Neuron (in vitro differentiated cells): ENCODE measurements around the gene FAM107B.

Experiments
- H2AFZ ChIP-seq: one replicate; pipeline ENCODE4 v1.6.1; 2013; ENCODE audit warnings: low read depth, mild to moderate bottlenecking, inconsistent platforms, low read length, moderate library complexity
- H3K27me3 ChIP-seq: one replicate; pipeline ENCODE4 v1.6.1; 2013; ENCODE audit warnings: low read length; ENCODE audit not compliant: insufficient read depth
- H3K36me3 ChIP-seq: one replicate; pipeline ENCODE4 v1.6.1; 2013; ENCODE audit warnings: low read length; ENCODE audit not compliant: insufficient read depth
- H3K4me1 ChIP-seq: one replicate; pipeline ENCODE4 v1.6.1; 2013; ENCODE audit warnings: low read length; ENCODE audit not compliant: insufficient read depth
- H3K4me3 ChIP-seq: 2 replicates; pipeline ENCODE4 v1.5.1; 2013; ENCODE audit warnings: mild to moderate bottlenecking, low read length, moderate library complexity
- H3K9me3 ChIP-seq: one replicate; pipeline ENCODE4 v1.6.1; 2013; ENCODE audit warnings: low read length

FAM107B gene

DNA sequence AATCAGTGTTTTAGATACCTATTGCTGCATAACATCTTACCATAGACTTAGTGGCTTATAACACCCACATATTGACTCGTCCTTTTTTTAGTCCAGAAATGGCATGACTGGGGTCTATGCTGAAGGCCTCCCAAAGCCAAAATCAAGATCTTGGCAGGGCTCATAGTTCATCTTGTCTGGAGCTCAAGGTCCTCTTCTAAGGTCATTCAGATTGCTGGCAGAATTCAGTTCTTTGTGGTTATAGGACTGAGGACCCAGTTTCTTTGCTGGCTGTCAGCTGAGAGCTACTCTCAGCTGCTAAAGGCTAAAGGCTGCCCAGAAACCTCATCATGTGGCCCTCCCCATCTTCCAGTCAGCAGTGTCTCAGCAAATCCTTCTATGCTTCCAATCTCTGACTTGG lies 165.5 kb downstream of the FAM107B start:
- Histone ChIP-seq H3K4me3 (no peak overlapping the region), H3K36me3 (no peaks in the 10 kb centered on the region), H2AFZ (no peak overlapping the region), H3K4me1 (peaks cover 8% of the 10 kb centered on the region), H3K27me3 (peaks cover 6% of the 10 kb centered on the region), H3K9me3 (no peaks in the 10 kb centered on the region)

DNA sequence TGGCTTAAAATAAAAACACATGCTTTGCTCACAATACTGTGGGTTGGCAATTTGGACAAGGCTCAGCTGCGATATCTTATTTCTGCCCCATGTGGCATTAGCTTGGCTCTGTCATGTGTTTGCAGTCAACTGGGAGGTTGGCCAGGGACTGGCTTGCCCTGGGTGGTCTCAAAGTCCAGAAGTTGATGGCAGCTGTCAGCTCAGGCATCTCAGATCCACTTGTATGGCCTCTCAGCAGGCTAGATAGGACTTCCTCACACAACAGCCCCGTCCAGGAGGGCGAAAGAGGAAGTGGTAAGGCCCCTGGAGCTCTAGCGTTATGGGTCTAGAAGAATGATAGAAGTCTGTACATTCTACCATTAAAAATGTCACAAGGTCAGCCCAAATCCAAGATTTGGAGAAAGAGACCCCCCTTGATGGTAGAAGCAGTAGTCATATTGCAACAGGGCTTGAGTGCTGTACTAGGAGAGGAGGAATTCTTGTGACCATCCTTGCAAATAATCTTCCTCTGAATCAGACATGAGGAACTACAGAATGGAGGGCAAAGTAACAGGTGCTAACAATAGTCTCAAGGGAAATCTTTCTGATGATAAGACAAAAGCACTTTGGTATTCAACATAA lies 166.2 kb downstream of the FAM107B start:
- H3K27me3 ChIP-seq = peaks cover 6% of the 10 kb centered on the region
- H3K9me3 ChIP-seq = no peaks in the 10 kb centered on the region
- H3K4me3 ChIP-seq = no peak overlapping the region
- no peak overlapping the region for H2AFZ ChIP-seq
- H3K36me3 ChIP-seq = no peaks in the 10 kb centered on the region
- peaks cover 9% of the 10 kb centered on the region for H3K4me1 ChIP-seq

DNA sequence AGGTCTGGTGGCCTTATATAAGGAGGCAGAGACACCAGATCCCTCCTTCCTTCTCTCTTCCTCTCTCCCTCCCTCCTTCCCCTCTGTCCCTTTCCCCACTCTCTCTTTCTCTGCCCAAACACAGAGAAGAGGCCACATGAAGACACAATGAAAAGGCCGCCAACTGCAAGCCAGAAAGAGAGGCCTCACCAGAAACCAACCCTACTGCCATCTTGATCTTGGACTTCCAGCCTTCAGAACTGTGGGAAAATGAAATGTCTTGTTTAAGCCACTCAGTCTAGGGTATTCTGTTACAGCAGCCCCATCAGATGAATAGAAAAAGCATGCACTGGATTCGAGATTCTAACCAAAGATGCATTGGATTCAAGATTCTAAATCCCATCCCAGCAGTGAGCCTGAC lies 168.1 kb downstream of the FAM107B start:
- no peak overlapping the region for H3K4me3 ChIP-seq
- H3K9me3 ChIP-seq = no peaks in the 10 kb centered on the region
- peaks cover 6% of the 10 kb centered on the region for H3K27me3 ChIP-seq
- H2AFZ ChIP-seq = no peak overlapping the region
- peaks cover 26% of the 10 kb centered on the region for H3K4me1 ChIP-seq
- no peaks in the 10 kb centered on the region for H3K36me3 ChIP-seq

GRCh38 chr10:14605231-14605925 lies 169.3 kb downstream of the FAM107B start:
- Histone ChIP-seq H3K36me3 (peaks cover 8% of the 10 kb centered on the region), H3K27me3 (peaks cover 6% of the 10 kb centered on the region), H3K4me1 (peaks cover 27% of the 10 kb centered on the region), H3K4me3 (peak overlapping the region; percentile 62), H3K9me3 (no peaks in the 10 kb centered on the region), H2AFZ (peak overlapping the region; percentile 95)

- H3K36me3 ChIP-seq = peaks cover 15% of the 10 kb centered on the region
- H3K4me1 ChIP-seq = peaks cover 27% of the 10 kb centered on the region
- peaks cover 6% of the 10 kb centered on the region for H3K27me3 ChIP-seq
- H2AFZ ChIP-seq = peak overlapping the region; percentile 95
- H3K9me3 ChIP-seq = no peaks in the 10 kb centered on the region
- H3K4me3 ChIP-seq = peak overlapping the region; percentile 72
Observed at GRCh38 chr10:14604181-14605142, 170.2 kb downstream of the FAM107B start.

GRCh38 chr10:14603534-14604102 lies 171.1 kb downstream of the FAM107B start:
- H3K36me3 ChIP-seq = peaks cover 24% of the 10 kb centered on the region
- peaks cover 6% of the 10 kb centered on the region for H3K27me3 ChIP-seq
- peaks cover 27% of the 10 kb centered on the region for H3K4me1 ChIP-seq
- H3K4me3 ChIP-seq = peak overlapping the region; percentile 72
- no peaks in the 10 kb centered on the region for H3K9me3 ChIP-seq
- H2AFZ ChIP-seq = no peak overlapping the region

- H3K27me3 ChIP-seq = peaks cover 6% of the 10 kb centered on the region
- peaks cover 30% of the 10 kb centered on the region for H3K36me3 ChIP-seq
- no peaks in the 10 kb centered on the region for H3K9me3 ChIP-seq
- H2AFZ ChIP-seq = no peak overlapping the region
- peaks cover 27% of the 10 kb centered on the region for H3K4me1 ChIP-seq
- peak overlapping the region; percentile 72 for H3K4me3 ChIP-seq
Observed at GRCh38 chr10:14602807-14603533, 171.7 kb downstream of the FAM107B start.

DNA sequence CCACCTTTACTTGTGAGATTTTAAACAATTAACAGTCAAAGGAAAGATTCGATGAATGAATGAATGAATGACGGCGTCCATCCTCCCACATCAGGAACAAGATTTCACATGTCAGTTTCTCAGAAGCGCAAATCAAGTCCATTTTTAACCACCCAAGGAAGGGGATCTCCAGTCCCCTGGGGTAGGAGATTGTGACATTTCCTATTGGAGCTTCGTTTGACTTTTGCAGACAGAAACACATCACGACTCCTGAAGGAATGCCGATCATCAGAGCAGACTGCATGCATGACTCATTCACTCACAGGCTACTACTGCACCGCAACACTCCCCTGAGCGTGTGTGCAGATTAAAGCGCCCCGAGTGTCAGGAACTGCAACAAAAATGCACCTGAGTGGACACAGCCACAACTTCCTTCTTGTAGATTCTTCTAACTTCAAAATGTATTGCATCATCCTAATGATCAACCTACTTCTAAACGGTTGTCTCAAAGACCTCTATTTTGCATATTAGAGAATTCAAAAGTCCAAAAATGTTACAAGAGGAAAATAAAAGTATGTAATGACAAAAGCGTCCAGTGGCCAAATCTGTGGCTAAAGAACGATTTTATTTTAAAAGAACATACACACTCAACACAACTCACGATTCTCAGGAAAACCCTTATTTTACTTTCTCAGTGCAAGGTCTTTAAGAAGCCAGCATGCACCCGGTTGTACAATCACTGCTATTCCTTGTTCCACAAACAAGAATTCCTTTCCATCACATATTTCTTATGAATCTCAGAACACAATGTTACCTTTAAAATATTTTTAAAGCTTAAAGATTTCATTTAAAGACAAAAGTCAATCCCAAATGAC lies 172.6 kb downstream of the FAM107B start:
- Histone ChIP-seq H3K4me3 (peak overlapping the region; percentile 72), H3K4me1 (peaks cover 27% of the 10 kb centered on the region), H2AFZ (no peak overlapping the region), H3K27me3 (peaks cover 6% of the 10 kb centered on the region), H3K9me3 (no peaks in the 10 kb centered on the region), H3K36me3 (peaks cover 30% of the 10 kb centered on the region)

- peaks cover 6% of the 10 kb centered on the region for H3K27me3 ChIP-seq
- H3K36me3 ChIP-seq = peaks cover 30% of the 10 kb centered on the region
- H3K9me3 ChIP-seq = no peaks in the 10 kb centered on the region
- H3K4me3 ChIP-seq = no peak overlapping the region
- H2AFZ ChIP-seq = no peak overlapping the region
- peaks cover 27% of the 10 kb centered on the region for H3K4me1 ChIP-seq
Observed at GRCh38 chr10:14601326-14601725, 173.4 kb downstream of the FAM107B start.

GRCh38 chr10:14600065-14600464 lies 174.6 kb downstream of the FAM107B start:
- H2AFZ ChIP-seq = no peak overlapping the region
- no peaks in the 10 kb centered on the region for H3K9me3 ChIP-seq
- H3K27me3 ChIP-seq = peaks cover 2% of the 10 kb centered on the region
- peaks cover 30% of the 10 kb centered on the region for H3K36me3 ChIP-seq
- H3K4me3 ChIP-seq = no peak overlapping the region
- H3K4me1 ChIP-seq = peaks cover 24% of the 10 kb centered on the region

- H3K4me3 ChIP-seq = no peak overlapping the region
- no peaks in the 10 kb centered on the region for H3K27me3 ChIP-seq
- H3K4me1 ChIP-seq = peaks cover 19% of the 10 kb centered on the region
- H3K36me3 ChIP-seq = peaks cover 30% of the 10 kb centered on the region
- no peaks in the 10 kb centered on the region for H3K9me3 ChIP-seq
- no peak overlapping the region for H2AFZ ChIP-seq
Observed at GRCh38 chr10:14598809-14599764, 175.6 kb downstream of the FAM107B start.
